ENCODE data around the gene RASSF5.

The RASSF5 gene

GRCh38 chr1:206509612-206510257, 2.4 kb downstream of the RASSF5 start:
- no peak for TF ChIP-seq ZNF274 (IDR thresholded peaks at IDR 0.05; ENCODE audit: low read depth, low read length)
- H3K4me3 ChIP-seq (ENCODE audit: low read length) = no peak overlapping the region

- no peak for TF ChIP-seq ZNF274 (IDR thresholded peaks at IDR 0.05; ENCODE audit: low read depth, low read length)
- H3K4me3 ChIP-seq (ENCODE audit: low read length) = no peak overlapping the region
Measured at GRCh38 chr1:206510371-206510770, 3.0 kb downstream of the RASSF5 start.

- no peak overlapping the region for H3K4me3 ChIP-seq (ENCODE audit: low read length)
- no peak for TF ChIP-seq ZNF274 (IDR thresholded peaks at IDR 0.05; ENCODE audit: low read depth, low read length)
Measured at GRCh38 chr1:206511362-206512057, 4.2 kb downstream of the RASSF5 start.

- no peak for TF ChIP-seq ZNF274 (IDR thresholded peaks at IDR 0.05; ENCODE audit: low read depth, low read length)
- no peak overlapping the region for H3K4me3 ChIP-seq (ENCODE audit: low read length)
Measured at GRCh38 chr1:206512058-206512850, 4.9 kb downstream of the RASSF5 start.

GRCh38 chr1:206512851-206513180, 5.5 kb downstream of the RASSF5 start:
- no peak overlapping the region for H3K4me3 ChIP-seq (ENCODE audit: low read length)
- no peak for TF ChIP-seq ZNF274 (IDR thresholded peaks at IDR 0.05; ENCODE audit: low read depth, low read length)

GRCh38 chr1:206513312-206514111, 6.2 kb downstream of the RASSF5 start:
- no peak for TF ChIP-seq ZNF274 (IDR thresholded peaks at IDR 0.05; ENCODE audit: low read depth, low read length)

GRCh38 chr1:206514813-206515387, 7.6 kb downstream of the RASSF5 start:
- no peak for TF ChIP-seq ZNF274 (IDR thresholded peaks at IDR 0.05; ENCODE audit: low read depth, low read length)
- H3K4me3 ChIP-seq (ENCODE audit: low read length) = no peak overlapping the region

More at GRCh38 chr1:206513312-206514111, 6.2 kb downstream of the RASSF5 start:
- H3K4me3 ChIP-seq (ENCODE audit: low read length) = no peak overlapping the region

- no peak for TF ChIP-seq ZNF274 (IDR thresholded peaks at IDR 0.05; ENCODE audit: low read depth, low read length)
- no peak overlapping the region for H3K4me3 ChIP-seq (ENCODE audit: low read length)
Measured at GRCh38 chr1:206516728-206516990, 9.3 kb downstream of the RASSF5 start.

GRCh38 chr1:206517784-206518183, 10.5 kb downstream of the RASSF5 start:
- no peak for TF ChIP-seq ZNF274 (IDR thresholded peaks at IDR 0.05; ENCODE audit: low read depth, low read length)

GRCh38 chr1:206518206-206518605, 10.9 kb downstream of the RASSF5 start:
- no peak overlapping the region for H3K4me3 ChIP-seq (ENCODE audit: low read length)
- no peak for TF ChIP-seq ZNF274 (IDR thresholded peaks at IDR 0.05; ENCODE audit: low read depth, low read length)

More at GRCh38 chr1:206517784-206518183, 10.5 kb downstream of the RASSF5 start:
- H3K4me3 ChIP-seq (ENCODE audit: low read length) = no peak overlapping the region

GRCh38 chr1:206518743-206519142, 11.4 kb downstream of the RASSF5 start:
- H3K4me3 ChIP-seq (ENCODE audit: low read length) = no peak overlapping the region
- TF ChIP-seq ZNF274 (IDR thresholded peaks at IDR 0.05; ENCODE audit: low read depth, low read length) = no peak

GRCh38 chr1:206521127-206521526, 13.8 kb downstream of the RASSF5 start:
- TF ChIP-seq ZNF274 (IDR thresholded peaks at IDR 0.05; ENCODE audit: low read depth, low read length) = no peak
- no peak overlapping the region for H3K4me3 ChIP-seq (ENCODE audit: low read length)

- H3K4me3 ChIP-seq (ENCODE audit: low read length) = no peak overlapping the region
- no peak for TF ChIP-seq ZNF274 (IDR thresholded peaks at IDR 0.05; ENCODE audit: low read depth, low read length)
Measured at GRCh38 chr1:206521694-206522402, 14.5 kb downstream of the RASSF5 start.
